ENCODE results near the gene PTBP1.
A peak's percentile ranks its signal among the peaks of the same experiment; 100 is the strongest.
"Not testable (repeated sequence)": the region's sequence is repeated elsewhere in the genome, so short reads cannot be mapped to it uniquely, and the experiment has no call there.

PTBP1 gene

GRCh38 chr19:807627-808422 lies 10.6 kb downstream of the PTBP1 start:
- no peak for DNase-seq

- DNase-seq, result no peak
Measured at GRCh38 chr19:808423-808775, 11.1 kb downstream of the PTBP1 start.

- DNase-seq, result no peak
Measured at GRCh38 chr19:810077-810855, 13.0 kb downstream of the PTBP1 start.

- no peak for DNase-seq
Measured at GRCh38 chr19:810883-811489, 13.7 kb downstream of the PTBP1 start.

- DNase-seq, result no peak
Measured at GRCh38 chr19:811506-812048, 14.3 kb downstream of the PTBP1 start.

GRCh38 chr19:812049-812746 lies 14.9 kb downstream of the PTBP1 start:
- DNase-seq, result no peak

- DNase-seq, result no peak
Measured at GRCh38 chr19:812747-813218, 15.5 kb downstream of the PTBP1 start.

GRCh38 chr19:813219-814151 lies 16.2 kb downstream of the PTBP1 start:
- DNase-seq, result no peak

- DNase-seq, result no peak
Measured at GRCh38 chr19:814152-815078, 17.2 kb downstream of the PTBP1 start.

GRCh38 chr19:815079-815774 lies 18.0 kb downstream of the PTBP1 start:
- no peak for DNase-seq

GRCh38 chr19:815775-816499 lies 18.7 kb downstream of the PTBP1 start:
- DNase-seq, result no peak

GRCh38 chr19:816500-816857 lies 19.2 kb downstream of the PTBP1 start:
- no peak for DNase-seq

- DNase-seq, result not testable (repeated sequence)
Measured at GRCh38 chr19:820212-820611, 23.0 kb downstream of the PTBP1 start.

- peak in 1 of 58 donors; percentile 26 for DNase-seq
Measured at GRCh38 chr19:821231-821824, 24.1 kb downstream of the PTBP1 start.

- DNase-seq, result peak in 1 of 58 donors; percentile 20
Measured at GRCh38 chr19:821825-822503, 24.7 kb downstream of the PTBP1 start, which contains the start of gene PLPPR3. PLPPR3 (minus strand) TSS chr19:821955; CDS start chr19:821559, 396 bp downstream.

GRCh38 chr19:823565-824121 lies 26.4 kb downstream of the PTBP1 start:
- no peak for DNase-seq

All from anterior cingulate cortex (tissue), 58 donors.